ENCODE results near the gene GLRA3.

DNA sequence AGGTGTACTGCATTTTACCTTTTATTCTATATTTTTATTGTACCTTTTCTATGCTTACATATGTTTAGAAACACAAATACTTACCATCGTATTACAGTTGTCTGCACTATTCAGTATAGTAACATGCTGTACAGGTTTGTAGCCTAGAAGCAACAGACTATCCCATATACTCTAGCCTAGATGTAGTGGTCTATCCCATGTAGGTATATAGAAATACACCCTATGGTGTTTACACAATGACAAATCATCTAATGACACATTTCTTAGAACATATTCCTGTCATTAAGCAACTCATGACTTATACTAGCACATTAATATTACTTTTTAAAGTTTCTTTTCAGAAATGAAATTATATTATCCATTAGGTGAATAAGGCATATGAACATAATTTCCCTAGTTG is 195.6 kb downstream of the GLRA3 start:
- TF ChIP-seq, protein P1, sequence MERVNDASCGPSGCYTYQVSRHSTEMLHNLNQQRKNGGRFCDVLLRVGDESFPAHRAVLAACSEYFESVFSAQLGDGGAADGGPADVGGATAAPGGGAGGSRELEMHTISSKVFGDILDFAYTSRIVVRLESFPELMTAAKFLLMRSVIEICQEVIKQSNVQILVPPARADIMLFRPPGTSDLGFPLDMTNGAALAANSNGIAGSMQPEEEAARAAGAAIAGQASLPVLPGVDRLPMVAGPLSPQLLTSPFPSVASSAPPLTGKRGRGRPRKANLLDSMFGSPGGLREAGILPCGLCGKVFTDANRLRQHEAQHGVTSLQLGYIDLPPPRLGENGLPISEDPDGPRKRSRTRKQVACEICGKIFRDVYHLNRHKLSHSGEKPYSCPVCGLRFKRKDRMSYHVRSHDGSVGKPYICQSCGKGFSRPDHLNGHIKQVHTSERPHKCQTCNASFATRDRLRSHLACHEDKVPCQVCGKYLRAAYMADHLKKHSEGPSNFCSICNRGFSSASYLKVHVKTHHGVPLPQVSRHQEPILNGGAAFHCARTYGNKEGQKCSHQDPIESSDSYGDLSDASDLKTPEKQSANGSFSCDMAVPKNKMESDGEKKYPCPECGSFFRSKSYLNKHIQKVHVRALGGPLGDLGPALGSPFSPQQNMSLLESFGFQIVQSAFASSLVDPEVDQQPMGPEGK (CRISPR knock-in tag; IDR thresholded peaks at IDR 0.05; ENCODE audit: borderline replicate concordance), result no peak
- TF ChIP-seq CSDC2 (CRISPR knock-in tag; IDR thresholded peaks at IDR 0.05), result no peak
- TF ChIP-seq, protein P2, sequence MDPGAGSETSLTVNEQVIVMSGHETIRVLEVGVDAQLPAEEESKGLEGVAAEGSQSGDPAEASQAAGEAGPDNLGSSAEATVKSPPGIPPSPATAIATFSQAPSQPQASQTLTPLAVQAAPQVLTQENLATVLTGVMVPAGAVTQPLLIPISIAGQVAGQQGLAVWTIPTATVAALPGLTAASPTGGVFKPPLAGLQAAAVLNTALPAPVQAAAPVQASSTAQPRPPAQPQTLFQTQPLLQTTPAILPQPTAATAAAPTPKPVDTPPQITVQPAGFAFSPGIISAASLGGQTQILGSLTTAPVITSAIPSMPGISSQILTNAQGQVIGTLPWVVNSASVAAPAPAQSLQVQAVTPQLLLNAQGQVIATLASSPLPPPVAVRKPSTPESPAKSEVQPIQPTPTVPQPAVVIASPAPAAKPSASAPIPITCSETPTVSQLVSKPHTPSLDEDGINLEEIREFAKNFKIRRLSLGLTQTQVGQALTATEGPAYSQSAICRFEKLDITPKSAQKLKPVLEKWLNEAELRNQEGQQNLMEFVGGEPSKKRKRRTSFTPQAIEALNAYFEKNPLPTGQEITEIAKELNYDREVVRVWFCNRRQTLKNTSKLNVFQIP (CRISPR knock-in tag; IDR thresholded peaks at IDR 0.05; ENCODE audit: borderline replicate concordance, low read depth), result no peak
- no peak for TF ChIP-seq RARB (CRISPR knock-in tag; IDR thresholded peaks at IDR 0.05)
- TF ChIP-seq SNAI2 (CRISPR knock-in tag; IDR thresholded peaks at IDR 0.05), result no peak
- TF ChIP-seq, protein P3, sequence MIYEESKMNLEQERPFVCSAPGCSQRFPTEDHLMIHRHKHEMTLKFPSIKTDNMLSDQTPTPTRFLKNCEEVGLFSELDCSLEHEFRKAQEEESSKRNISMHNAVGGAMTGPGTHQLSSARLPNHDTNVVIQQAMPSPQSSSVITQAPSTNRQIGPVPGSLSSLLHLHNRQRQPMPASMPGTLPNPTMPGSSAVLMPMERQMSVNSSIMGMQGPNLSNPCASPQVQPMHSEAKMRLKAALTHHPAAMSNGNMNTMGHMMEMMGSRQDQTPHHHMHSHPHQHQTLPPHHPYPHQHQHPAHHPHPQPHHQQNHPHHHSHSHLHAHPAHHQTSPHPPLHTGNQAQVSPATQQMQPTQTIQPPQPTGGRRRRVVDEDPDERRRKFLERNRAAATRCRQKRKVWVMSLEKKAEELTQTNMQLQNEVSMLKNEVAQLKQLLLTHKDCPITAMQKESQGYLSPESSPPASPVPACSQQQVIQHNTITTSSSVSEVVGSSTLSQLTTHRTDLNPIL (CRISPR knock-in tag; IDR thresholded peaks at IDR 0.05; ENCODE audit: low read depth), result no peak
- no peak for TF ChIP-seq PPARA (CRISPR knock-in tag; IDR thresholded peaks at IDR 0.05; ENCODE audit: borderline replicate concordance)
- no peak for TF ChIP-seq ISL1 (CRISPR knock-in tag; IDR thresholded peaks at IDR 0.05)
- no peak for TF ChIP-seq OSR1 (CRISPR knock-in tag; IDR thresholded peaks at IDR 0.05)
- no peak for TF ChIP-seq ARNTL (CRISPR knock-in tag; IDR thresholded peaks at IDR 0.05; ENCODE audit: borderline replicate concordance, low read depth)
- no peak for TF ChIP-seq TCF4 (CRISPR knock-in tag; IDR thresholded peaks at IDR 0.05; ENCODE audit: borderline replicate concordance)
- TF ChIP-seq TOX (CRISPR knock-in tag; IDR thresholded peaks at IDR 0.05; ENCODE audit: borderline replicate concordance), result no peak
- no peak for TF ChIP-seq ZNF70 (CRISPR knock-in tag; IDR thresholded peaks at IDR 0.05)
- no peak for TF ChIP-seq BACH2 (CRISPR knock-in tag; IDR thresholded peaks at IDR 0.05; ENCODE audit: borderline replicate concordance)

All from SK-N-SH treated with all-trans-retinoic acid at 6 μM for 48 hours (cell line).